B cell (primary cell): ENCODE measurements around the gene PSD4. TPM values are rescaled to one million over a fixed set of nuclear protein-coding genes. Genes with fewer than 3 reads are reported as not detected.

Experiments used
- ATAC-seq: fragments of 200-7000 bp; cut with Tn5 transposase; one replicate; pipeline ENCODE4 v1.10.0; 2021; ENCODE audit warnings: low read depth, mild to moderate bottlenecking, moderate number of reproducible peaks, moderate library complexity
- CTCF ChIA-PET: fragments of 350-600 bp; sonication (Branson Sonifier 250); formaldehyde crosslinking; loops from one replicate; lab custom pipeline; 2021; ENCODE audit warnings: antibody characterized with exemption, inconsistent platforms; lab: Charles Lee
- POLR2A ChIA-PET: fragments of 350-600 bp; sonication (Branson Sonifier 250); formaldehyde crosslinking; loops from one replicate; lab custom pipeline; 2021; ENCODE audit warnings: antibody characterized with exemption; lab: Charles Lee
- DNase-seq: peaks from one replicate; pipeline ENCODE4 v3.0.0; 2013
- H2AFZ ChIP-seq: 2 replicates; pipeline ENCODE4 v1.6.1; 2012; ENCODE audit warnings: mild to moderate bottlenecking, low read depth, low read length; ENCODE audit not compliant: insufficient read depth, poor library complexity, severe bottlenecking
- H3K27ac ChIP-seq, 2 donors: 1 replicate in 1 of 2; 2 replicates in 1 of 2; pipeline ENCODE4 v1.5.1; 2012 to 2013; ENCODE audit warnings: low read length in 2 of 2, mild to moderate bottlenecking in 2 of 2, moderate library complexity in 1 of 2
- H3K27me3 ChIP-seq, 4 experiments: fragments of 200-600 bp in 1 of 4; sonication (generic) in 1 of 4; replicated peaks in 1 of 4; 1 replicate in 2 of 4; 2 replicates in 2 of 4; pipeline versions ENCODE4 v1.6.1 to v1.7.0; 2013 to 2016; ENCODE audit warnings: low read length in 3 of 4, mild to moderate bottlenecking in 2 of 4, mixed read lengths in 1 of 4, moderate library complexity in 1 of 4; ENCODE audit not compliant: insufficient read depth in 4 of 4, control insufficient read depth in 3 of 4; ENCODE audit errors: control extremely low read depth in 1 of 4
- H3K36me3 ChIP-seq, 2 experiments: replicated peaks in 1 of 2; 1 replicate in 1 of 2; 2 replicates in 1 of 2; pipeline versions ENCODE4 v1.6.1 to v1.7.1; 2013; ENCODE audit warnings: low read length in 1 of 2; ENCODE audit not compliant: insufficient read depth in 2 of 2, control insufficient read depth in 1 of 2; ENCODE audit errors: control extremely low read depth in 1 of 2, extremely low read depth in 1 of 2
- H3K4me1 ChIP-seq, 2 donors: fragments of 200-600 bp in 1 of 2; sonication (generic) in 1 of 2; 1 replicate in 1 of 2; 2 replicates in 1 of 2; pipeline versions ENCODE4 v1.5.1 to v1.6.1; 2013 to 2017; ENCODE audit warnings: low read length in 2 of 2; ENCODE audit not compliant: control insufficient read depth in 2 of 2, insufficient read depth in 2 of 2
- H3K4me2 ChIP-seq: replicated peaks from 2 replicates; pipeline ENCODE3; 2012; ENCODE audit warnings: mild to moderate bottlenecking, low read depth, low read length; ENCODE audit not compliant: poor library complexity, severe bottlenecking
- H3K4me3 ChIP-seq, 5 experiments: fragments of 200-600 bp in 1 of 5; sonication (generic) in 1 of 5; 1 replicate in 3 of 5; 2 replicates in 2 of 5; pipeline versions ENCODE4 v1.5.1 to v1.7.0; 2011 to 2016; ENCODE audit warnings: low read length in 4 of 5, mild to moderate bottlenecking in 4 of 5, low read depth in 2 of 5, control low read depth in 1 of 5, moderate library complexity in 1 of 5; ENCODE audit not compliant: insufficient read depth in 1 of 5; ENCODE audit errors: control extremely low read depth in 1 of 5, extremely low read depth in 1 of 5
- H3K79me2 ChIP-seq: fragments of 200-600 bp; sonication (generic); one replicate; pipeline ENCODE4 v1.6.0; 2016; ENCODE audit warnings: low read length; ENCODE audit not compliant: control insufficient read depth, insufficient read depth
- H3K9ac ChIP-seq: fragments of 200-600 bp; sonication (generic); 2 replicates; pipeline ENCODE4 v1.6.1; 2017; ENCODE audit warnings: mild to moderate bottlenecking, low read length, moderate library complexity
- H3K9me3 ChIP-seq, 3 donors: one replicate each; pipeline versions ENCODE4 v1.6.1 to v1.7.1; 2013; ENCODE audit warnings: low read length in 2 of 3; ENCODE audit not compliant: control insufficient read depth in 2 of 3, insufficient read depth in 1 of 3; ENCODE audit errors: control extremely low read depth in 1 of 3
- H4K20me1 ChIP-seq: 2 replicates; pipeline ENCODE4 v1.6.0; 2012; ENCODE audit warnings: mild to moderate bottlenecking, low read length; ENCODE audit not compliant: insufficient read depth, control insufficient read depth, poor library complexity, severe bottlenecking
- H3K27ac Mint-ChIP-seq: one replicate; pipeline ENCODE4 v1.8.0; 2021; ENCODE audit warnings: mixed read lengths
- H3K27me3 Mint-ChIP-seq: one replicate; pipeline ENCODE4 v1.8.0; 2021; ENCODE audit warnings: mixed read lengths
- H3K4me1 Mint-ChIP-seq: one replicate; pipeline ENCODE4 v1.8.0; 2021; ENCODE audit warnings: mixed read lengths
- H3K4me3 Mint-ChIP-seq: one replicate; pipeline ENCODE4 v1.8.0; 2021; ENCODE audit warnings: mixed read lengths
- H3K9me3 Mint-ChIP-seq: one replicate; pipeline ENCODE4 v1.8.0; 2022; ENCODE audit warnings: mixed read lengths; ENCODE audit not compliant: insufficient read depth
- EZH2 ChIP-seq: IDR thresholded peaks from 2 replicates; pipeline ENCODE4 v1.6.1; 2012; ENCODE audit warnings: borderline replicate concordance, low read depth, mild to moderate bottlenecking, moderate library complexity, low read length; ENCODE audit not compliant: insufficient read depth, poor library complexity, severe bottlenecking
- whole genome bisulfite sequencing: methylation state at CpG from one replicate; pipeline ENCODE4 v1.1.5; 2013; ENCODE audit warnings: missing lambda C conversion rate; ENCODE audit not compliant: insufficient coverage; 5-methylcytosine and 5-hydroxymethylcytosine counted together
- intact Hi-C: fragments of 100-400 bp; cut with micrococcal nuclease; formaldehyde crosslinking; loops from one replicate; pipeline ENCODE4 v1.10.0; 2022
- polyA plus RNA-seq: library from polyadenylated mRNA; depleted of rRNA; stranded (reverse); fragments of >200 nt; gene quantifications from 2 replicates; pipeline ENCODE4 v1.2.3, GENCODE V29; 2012
- total RNA-seq, 2 donors: library from RNA; stranded (reverse); fragments of 120-200 nt in 1 of 2; gene quantifications; 1 replicate in 1 of 2; 2 replicates in 1 of 2; pipeline versions ENCODE4 v1.2.3 to v1.2.4, GENCODE V29; 2013 to 2022
- TF ChIP-seq, protein P1 (sequence below): fragments of 200-600 bp; IDR thresholded peaks from one replicate; pipeline ENCODE4 v1.8.0; 2022; ENCODE audit warnings: antibody characterized with exemption, mild to moderate bottlenecking

PSD4 gene
- total and polyA plus RNA-seq, 2 donors (not counting 1 experiment from before 2014, with no cell fraction given): 87.1 to 203 TPM

DNA sequence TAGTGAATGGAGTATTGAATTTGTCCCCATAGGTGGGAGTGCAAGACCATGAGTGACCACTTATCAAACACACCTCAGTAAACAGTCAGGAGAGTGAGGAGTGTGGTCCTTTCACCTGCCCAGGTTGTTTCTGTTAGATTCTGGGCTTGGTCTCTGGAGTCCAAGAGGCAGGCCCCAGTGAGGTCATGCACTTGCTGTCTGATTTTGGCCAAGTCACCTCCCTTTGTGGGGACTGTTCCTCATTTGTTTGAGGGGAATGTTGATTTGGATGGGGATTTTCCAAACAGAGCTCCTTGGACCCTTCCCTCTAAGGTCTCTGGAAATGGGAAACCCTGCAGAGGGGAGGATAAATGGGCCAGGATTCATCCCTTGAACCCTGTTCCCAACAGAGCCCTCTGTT is 39.1 kb upstream of the PSD4 start:
- no peak for TF ChIP-seq EZH2
- TF ChIP-seq, protein P1, sequence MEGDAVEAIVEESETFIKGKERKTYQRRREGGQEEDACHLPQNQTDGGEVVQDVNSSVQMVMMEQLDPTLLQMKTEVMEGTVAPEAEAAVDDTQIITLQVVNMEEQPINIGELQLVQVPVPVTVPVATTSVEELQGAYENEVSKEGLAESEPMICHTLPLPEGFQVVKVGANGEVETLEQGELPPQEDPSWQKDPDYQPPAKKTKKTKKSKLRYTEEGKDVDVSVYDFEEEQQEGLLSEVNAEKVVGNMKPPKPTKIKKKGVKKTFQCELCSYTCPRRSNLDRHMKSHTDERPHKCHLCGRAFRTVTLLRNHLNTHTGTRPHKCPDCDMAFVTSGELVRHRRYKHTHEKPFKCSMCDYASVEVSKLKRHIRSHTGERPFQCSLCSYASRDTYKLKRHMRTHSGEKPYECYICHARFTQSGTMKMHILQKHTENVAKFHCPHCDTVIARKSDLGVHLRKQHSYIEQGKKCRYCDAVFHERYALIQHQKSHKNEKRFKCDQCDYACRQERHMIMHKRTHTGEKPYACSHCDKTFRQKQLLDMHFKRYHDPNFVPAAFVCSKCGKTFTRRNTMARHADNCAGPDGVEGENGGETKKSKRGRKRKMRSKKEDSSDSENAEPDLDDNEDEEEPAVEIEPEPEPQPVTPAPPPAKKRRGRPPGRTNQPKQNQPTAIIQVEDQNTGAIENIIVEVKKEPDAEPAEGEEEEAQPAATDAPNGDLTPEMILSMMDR: no peak
- H3K36me3 ChIP-seq: no peaks in the 10 kb centered on the region
- no peak overlapping the region for H3K4me2 ChIP-seq
- H2AFZ ChIP-seq: no peak overlapping the region
- H3K9me3 ChIP-seq: no peaks in the 10 kb centered on the region
- no peaks in the 10 kb centered on the region for H4K20me1 ChIP-seq
- H3K27ac ChIP-seq: no peak overlapping the region
- peaks cover 27% of the 10 kb centered on the region for H3K79me2 ChIP-seq
- intact Hi-C loops: loop anchor here (5.0 kb wide), 1 partner anchor 113 kb away; no protein-coding TSS in a partner anchor
- H3K27me3 Mint-ChIP-seq: peaks cover 5% of the 10 kb centered on the region
- peaks cover 11 to 13% of the 10 kb centered on the region in 2 donors for H3K4me1 ChIP-seq
- no peaks in the 10 kb centered on the region for H3K9me3 Mint-ChIP-seq
- no peak for DNase-seq
- no peak for ATAC-seq
- H3K9ac ChIP-seq: no peak overlapping the region
- CTCF ChIA-PET: interaction anchor here (0.6 to 18.7 kb wide), 12 partner anchors 11 to 255 kb away, joined by 3 to 590 read pairs (median 16); partner anchors contain the start of gene PSD4
- H3K27ac Mint-ChIP-seq: no peak overlapping the region
- H3K4me3 Mint-ChIP-seq: no peak overlapping the region
- peaks cover 0 to 3% (median 0%) of the 10 kb centered on the region in 4 experiments for H3K27me3 ChIP-seq
- POLR2A ChIA-PET: no interaction called here
- no peak overlapping the region for H3K4me3 ChIP-seq
- peaks cover 15% of the 10 kb centered on the region for H3K4me1 Mint-ChIP-seq

DNA sequence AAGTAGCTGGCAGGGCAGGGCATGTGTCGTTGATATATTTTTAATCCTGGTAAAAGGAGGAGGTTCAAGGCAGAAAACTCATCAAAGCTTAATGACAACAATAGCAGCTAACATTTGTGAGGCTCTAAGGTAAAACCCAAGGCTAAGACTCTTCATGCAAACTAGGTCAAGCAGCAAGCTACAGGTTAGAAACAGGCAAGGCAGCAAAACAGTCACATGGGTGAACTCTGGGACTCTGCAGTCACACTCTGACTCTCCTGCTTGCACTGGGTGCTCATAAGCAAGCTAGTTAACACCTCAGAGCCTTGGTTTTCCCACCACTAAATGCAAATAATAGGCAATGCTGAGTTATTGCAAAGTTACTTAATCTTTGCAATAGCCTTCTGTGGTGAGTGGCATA is 38.5 kb upstream of the PSD4 start:
- WGBS: no CpG with 5 or more reads among the region's 1 CpG
- Histone ChIP-seq H3K36me3 (no peaks in the 10 kb centered on the region), H3K27me3 (peaks cover 0 to 3% (median 0%) of the 10 kb centered on the region in 4 experiments), H3K27ac (no peak overlapping the region), H3K4me2 (no peak overlapping the region), H2AFZ (no peak overlapping the region), H4K20me1 (no peaks in the 10 kb centered on the region), H3K9ac (no peak overlapping the region), H3K4me1 (peaks cover 11 to 13% of the 10 kb centered on the region in 2 donors), H3K9me3 (no peaks in the 10 kb centered on the region), H3K79me2 (peaks cover 27% of the 10 kb centered on the region), H3K4me3 (no peak overlapping the region)
- DNase-seq: no peak
- ATAC-seq: no peak
- TF ChIP-seq, protein P1: no peak
- no peak for TF ChIP-seq EZH2
- POLR2A ChIA-PET: no interaction called here
- Mint-ChIP-seq H3K4me3 (no peak overlapping the region), H3K4me1 (peaks cover 15% of the 10 kb centered on the region), H3K27ac (no peak overlapping the region), H3K27me3 (peaks cover 5% of the 10 kb centered on the region), H3K9me3 (no peaks in the 10 kb centered on the region)
- intact Hi-C loops: loop anchor here (5.0 kb wide), 1 partner anchor 112 kb away; no protein-coding TSS in a partner anchor
- CTCF ChIA-PET: interaction anchor here (0.6 to 18.7 kb wide), 14 partner anchors 11 to 254 kb away, joined by 3 to 590 read pairs (median 15); partner anchors contain the start of gene PSD4
